ENCODE data around the gene LRBA.

DNA sequence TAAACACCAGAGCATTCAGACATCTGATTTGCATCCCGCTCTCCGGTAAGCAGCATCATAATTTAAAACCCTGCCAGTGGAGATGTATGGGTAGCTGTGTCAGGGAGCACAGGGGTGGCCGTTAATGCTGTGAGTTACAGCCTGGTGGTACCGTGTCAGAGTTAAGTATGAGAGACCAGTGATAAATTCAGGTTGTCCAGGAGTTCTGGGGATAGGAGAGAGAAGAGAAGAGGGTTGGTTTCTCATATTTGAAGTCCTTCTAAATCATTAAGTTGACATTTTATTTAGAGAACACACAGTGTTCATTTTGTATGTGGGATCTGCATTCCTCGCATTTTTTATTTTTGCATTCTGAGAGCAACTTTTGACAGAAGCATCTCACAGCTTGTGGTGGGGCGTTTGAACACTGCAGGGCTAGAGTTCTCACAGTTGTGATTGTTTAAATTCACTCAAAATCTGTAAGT, 779.2 kb downstream of the LRBA start:
- TF ChIP-seq, protein P1, sequence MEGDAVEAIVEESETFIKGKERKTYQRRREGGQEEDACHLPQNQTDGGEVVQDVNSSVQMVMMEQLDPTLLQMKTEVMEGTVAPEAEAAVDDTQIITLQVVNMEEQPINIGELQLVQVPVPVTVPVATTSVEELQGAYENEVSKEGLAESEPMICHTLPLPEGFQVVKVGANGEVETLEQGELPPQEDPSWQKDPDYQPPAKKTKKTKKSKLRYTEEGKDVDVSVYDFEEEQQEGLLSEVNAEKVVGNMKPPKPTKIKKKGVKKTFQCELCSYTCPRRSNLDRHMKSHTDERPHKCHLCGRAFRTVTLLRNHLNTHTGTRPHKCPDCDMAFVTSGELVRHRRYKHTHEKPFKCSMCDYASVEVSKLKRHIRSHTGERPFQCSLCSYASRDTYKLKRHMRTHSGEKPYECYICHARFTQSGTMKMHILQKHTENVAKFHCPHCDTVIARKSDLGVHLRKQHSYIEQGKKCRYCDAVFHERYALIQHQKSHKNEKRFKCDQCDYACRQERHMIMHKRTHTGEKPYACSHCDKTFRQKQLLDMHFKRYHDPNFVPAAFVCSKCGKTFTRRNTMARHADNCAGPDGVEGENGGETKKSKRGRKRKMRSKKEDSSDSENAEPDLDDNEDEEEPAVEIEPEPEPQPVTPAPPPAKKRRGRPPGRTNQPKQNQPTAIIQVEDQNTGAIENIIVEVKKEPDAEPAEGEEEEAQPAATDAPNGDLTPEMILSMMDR (IDR thresholded peaks at IDR 0.05; ENCODE audit: low read length), result no peak
- TF ChIP-seq EZH2 (optimal IDR thresholded peaks at IDR 0.05; ENCODE audit: low read depth, low read length) (no peak), EZH2phosphoT487 (IDR thresholded peaks at IDR 0.05; ENCODE audit: low read length) (no peak)

Data from MM.1S (cell line).